Sigmoid colon (tissue), 7 donors: ENCODE results near the gene DENND4A. TPM values are rescaled to one million over a fixed set of nuclear protein-coding genes. Genes with fewer than 3 reads are reported as not detected.

ENCODE experiments used
- DNase-seq: peaks from one replicate; pipeline ENCODE4 v3.0.0-alpha.2; 2019
- H3K27ac ChIP-seq, 4 donors: fragments of 200-600 bp; sonication (generic); one replicate each; pipeline ENCODE4 v1.5.1; 2016 to 2019; ENCODE audit warnings: mild to moderate bottlenecking in 1 of 4
- H3K27me3 ChIP-seq, 3 donors: fragments of 200-600 bp; sonication (generic); one replicate each; pipeline ENCODE4 v1.5.1; 2019; ENCODE audit warnings: mild to moderate bottlenecking in 1 of 3
- H3K36me3 ChIP-seq, 4 donors: fragments of 200-600 bp; sonication (generic); one replicate each; pipeline ENCODE4 v1.5.1; 2016 to 2019
- H3K4me1 ChIP-seq, 4 donors: fragments of 200-600 bp; sonication (generic); one replicate each; pipeline ENCODE4 v1.5.1; 2017 to 2019
- H3K4me3 ChIP-seq, 4 donors: fragments of 200-600 bp; sonication (generic); one replicate each; pipeline ENCODE4 v1.5.1; 2017 to 2019; ENCODE audit warnings: mild to moderate bottlenecking in 2 of 4, moderate library complexity in 1 of 4
- H3K9me3 ChIP-seq, 4 donors: fragments of 200-600 bp in 3 of 4; sonication (generic) in 3 of 4; one replicate each; pipeline versions ENCODE4 v1.5.1 to v1.6.1; 2013 to 2019
- CTCF ChIP-seq, 4 experiments: fragments of 450-650 bp in 3 of 4; fragments of 200-600 bp in 1 of 4; IDR thresholded peaks; one replicate each; pipeline ENCODE4 v1.5.1; 2016 to 2019; ENCODE audit warnings: antibody characterized with exemption in 4 of 4, mild to moderate bottlenecking in 3 of 4, moderate library complexity in 2 of 4
- EP300 ChIP-seq, 4 donors: sonication (generic); formaldehyde crosslinking; IDR thresholded peaks; one replicate each; pipeline ENCODE4 v1.6.1; 2017; ENCODE audit warnings: antibody characterized with exemption in 4 of 4
- POLR2A ChIP-seq, 2 donors: fragments of 450-650 bp; IDR thresholded peaks; one replicate each; pipeline ENCODE4 v1.6.1; 2016; ENCODE audit warnings: antibody characterized with exemption in 2 of 2, mild to moderate bottlenecking in 2 of 2, moderate library complexity in 2 of 2
- POLR2AphosphoS5 ChIP-seq, 4 donors: sonication (generic); formaldehyde crosslinking; IDR thresholded peaks; one replicate each; pipeline ENCODE4 v1.6.1; 2017; ENCODE audit warnings: antibody characterized with exemption in 4 of 4
- WGBS, 2 donors: extraction: QIAGEN DNeasy Blood & Tissue Kit; methylation state at CpG; one replicate each; pipeline ENCODE4 v1.1.7; 2013; 5-methylcytosine and 5-hydroxymethylcytosine counted together
- intact Hi-C: fragments of 100-400 bp; cut with DNase I; formaldehyde crosslinking; loops from one replicate; pipeline ENCODE4 v1.15.1; 2023
- polyA plus RNA-seq, 3 donors: library from polyadenylated mRNA; stranded (reverse); fragments of 200-250 nt; gene quantifications; one replicate each; pipeline ENCODE4 v1.2.3, GENCODE V29; 2013
- total RNA-seq, 4 donors: library from RNA; depleted of rRNA; stranded (reverse); fragments of >200 nt; gene quantifications; one replicate each; pipeline ENCODE4 v1.1.0, GENCODE V29; 2016
- donor health status: healthy with polysubstance abuse.
- donor health status: Bipolar disorder and iron deficiency.
- donor health status: healthy.

DENND4A gene
- total and polyA plus RNA-seq, 7 donors = 2.4 to 46.1 (median 29.3) TPM

- Histone ChIP-seq H3K36me3 (peaks cover 0 to 87% (median 5%) of the 10 kb centered on the region in 4 donors), H3K27ac (no peak overlapping the region), H3K9me3 (no peaks in the 10 kb centered on the region), H3K4me3 (no peak overlapping the region), H3K27me3 (no peaks in the 10 kb centered on the region), H3K4me1 (no peaks in the 10 kb centered on the region)
- TF ChIP-seq EP300 (IDR thresholded peaks at IDR 0.05) (no peak), CTCF (IDR thresholded peaks at IDR 0.05) (no peak), POLR2A (IDR thresholded peaks at IDR 0.05) (no peak), POLR2AphosphoS5 (IDR thresholded peaks at IDR 0.05) (no peak)
- no peak for DNase-seq
- 96% methylated on average over 5 of the region's 5 CpGs for WGBS, 2 donors
- intact Hi-C loops = no loop called here
Measured at GRCh38 chr15:65722191-65722590, 69.9 kb downstream of the DENND4A start.

GRCh38 chr15:65712415-65712814 lies 79.7 kb downstream of the DENND4A start:
- 82 to 84% methylated on average over 2 of the region's 2 CpGs for WGBS, 2 donors
- H3K4me1 ChIP-seq = no peaks in the 10 kb centered on the region

GRCh38 chr15:65695081-65695480 lies 97.0 kb downstream of the DENND4A start:
- no peak overlapping the region for H3K4me3 ChIP-seq
- no peaks in the 10 kb centered on the region for H3K27me3 ChIP-seq
- peak overlapping the region in 1 of 4 donors; percentile 50 for H3K27ac ChIP-seq
- no peaks in the 10 kb centered on the region for H3K9me3 ChIP-seq
- intact Hi-C loops = no loop called here
- TF ChIP-seq CTCF (IDR thresholded peaks at IDR 0.05) = no peak
- TF ChIP-seq POLR2AphosphoS5 (IDR thresholded peaks at IDR 0.05) = peak in 2 of 4 donors; percentile 8 to 48
- no peak for TF ChIP-seq EP300 (IDR thresholded peaks at IDR 0.05)
- TF ChIP-seq POLR2A (IDR thresholded peaks at IDR 0.05) = no peak
- no peak for DNase-seq
- H3K4me1 ChIP-seq = peaks cover 0 to 6% (median 5%) of the 10 kb centered on the region in 4 donors
- WGBS, 2 donors = 92 to 99% methylated on average over 2 of the region's 2 CpGs
- peaks cover under 1 to 36% (median 19%) of the 10 kb centered on the region in 4 donors for H3K36me3 ChIP-seq

More at GRCh38 chr15:65712415-65712814, 79.7 kb downstream of the DENND4A start:
- Histone ChIP-seq H3K36me3 (peaks cover 0 to 44% (median 14%) of the 10 kb centered on the region in 4 donors), H3K4me3 (no peak overlapping the region), H3K9me3 (no peaks in the 10 kb centered on the region), H3K27ac (no peak overlapping the region), H3K27me3 (no peaks in the 10 kb centered on the region)
- TF ChIP-seq EP300 (IDR thresholded peaks at IDR 0.05) = no peak
- TF ChIP-seq POLR2AphosphoS5 (IDR thresholded peaks at IDR 0.05) = no peak
- TF ChIP-seq CTCF (IDR thresholded peaks at IDR 0.05) = no peak
- no peak for TF ChIP-seq POLR2A (IDR thresholded peaks at IDR 0.05)
- DNase-seq = no peak
- intact Hi-C loops = no loop called here

GRCh38 chr15:65690778-65691177 lies 101.3 kb downstream of the DENND4A start:
- Histone ChIP-seq H3K9me3 (no peaks in the 10 kb centered on the region), H3K4me1 (peaks cover 0 to 6% (median 5%) of the 10 kb centered on the region in 4 donors), H3K36me3 (peaks cover 8 to 47% (median 16%) of the 10 kb centered on the region in 4 donors), H3K27ac (no peak overlapping the region), H3K27me3 (no peaks in the 10 kb centered on the region), H3K4me3 (no peak overlapping the region)
- intact Hi-C loops = no loop called here
- WGBS, 2 donors = 90 to 95% methylated on average over 4 of the region's 4 CpGs
- no peak for TF ChIP-seq POLR2AphosphoS5 (IDR thresholded peaks at IDR 0.05)
- no peak for TF ChIP-seq EP300 (IDR thresholded peaks at IDR 0.05)
- TF ChIP-seq CTCF (IDR thresholded peaks at IDR 0.05) = no peak
- no peak for TF ChIP-seq POLR2A (IDR thresholded peaks at IDR 0.05)
- DNase-seq = no peak

GRCh38 chr15:65690173-65690572 lies 101.9 kb downstream of the DENND4A start:
- 81% methylated on average over 1 of the region's 1 CpG for WGBS, 2 donors
- Histone ChIP-seq H3K36me3 (peaks cover 8 to 47% (median 16%) of the 10 kb centered on the region in 4 donors), H3K27ac (no peak overlapping the region), H3K27me3 (no peaks in the 10 kb centered on the region), H3K4me3 (no peak overlapping the region), H3K4me1 (peaks cover 0 to 4% (median 2%) of the 10 kb centered on the region in 4 donors), H3K9me3 (no peaks in the 10 kb centered on the region)
- TF ChIP-seq EP300 (IDR thresholded peaks at IDR 0.05) (no peak), POLR2A (IDR thresholded peaks at IDR 0.05) (no peak)
- DNase-seq = no peak
- intact Hi-C loops = no loop called here
